Measurements from ENCODE around the gene ATP6V1A.

GRCh38 chr3:113712129-113712528 lies 34.7 kb upstream of the ATP6V1A start:
- no peak for TF ChIP-seq CTCF (conservative IDR thresholded peaks at IDR 0.05; ENCODE audit: low read depth, low read length)
- TF ChIP-seq EZH2 (IDR thresholded peaks at IDR 0.05; ENCODE audit: low read length, unreplicated experiment): no peak
- no peak for TF ChIP-seq EZH2phosphoT487 (IDR thresholded peaks at IDR 0.05; ENCODE audit: borderline replicate concordance, low read length)

Data from PC-3 (cell line).